NCI-H2107 (cell line): ENCODE data around the gene LRIT3.
A peak's percentile ranks its signal among the peaks of the same experiment; 100 is the strongest.

Experiments used
- DNase-seq: peaks from one replicate; lab custom pipeline; 2025; lab: John Stamatoyannopoulos, UW

LRIT3 gene

GRCh38 chr4:109847896-109848442 lies at the start of gene LRIT3:
Gene LRIT3 (plus strand): TSS chr4:109848107. CDS start chr4:109848202, 95 bp downstream.
- no peak for DNase-seq

GRCh38 chr4:109798866-109799265 lies 49.0 kb upstream of the LRIT3 start:
- no peak for DNase-seq

GRCh38 chr4:109801099-109801789 lies 46.7 kb upstream of the LRIT3 start:
- no peak for DNase-seq

- no peak for DNase-seq
Measured at GRCh38 chr4:109801895-109802319, 46.0 kb upstream of the LRIT3 start, which contains the start of gene CFI. Gene CFI (minus strand): TSS chr4:109801999. CDS start chr4:109801971, 28 bp downstream.

GRCh38 chr4:109803924-109804571 lies 43.9 kb upstream of the LRIT3 start:
- no peak for DNase-seq

- DNase-seq = no peak
Measured at GRCh38 chr4:109809655-109810054, 38.3 kb upstream of the LRIT3 start.

- DNase-seq = no peak
Measured at GRCh38 chr4:109810552-109811387, 37.1 kb upstream of the LRIT3 start.

GRCh38 chr4:109811707-109812106 lies 36.2 kb upstream of the LRIT3 start:
- no peak for DNase-seq

GRCh38 chr4:109815151-109816081 lies 32.5 kb upstream of the LRIT3 start, which contains the start of gene GAR1:
Gene GAR1 (plus strand): TSS chr4:109815762. CDS start chr4:109816165, 403 bp downstream.
- peak; percentile 64 for DNase-seq

GRCh38 chr4:109816082-109816442 lies 31.8 kb upstream of the LRIT3 start:
- no peak for DNase-seq

GRCh38 chr4:109816894-109817293 lies 31.0 kb upstream of the LRIT3 start:
- no peak for DNase-seq

GRCh38 chr4:109818268-109818667 lies 29.6 kb upstream of the LRIT3 start:
- DNase-seq = no peak

GRCh38 chr4:109820563-109820962 lies 27.3 kb upstream of the LRIT3 start:
- DNase-seq = no peak

GRCh38 chr4:109821185-109821584 lies 26.7 kb upstream of the LRIT3 start:
- DNase-seq = no peak

GRCh38 chr4:109826719-109827118 lies 21.2 kb upstream of the LRIT3 start:
- DNase-seq = no peak

GRCh38 chr4:109827672-109828071 lies 20.2 kb upstream of the LRIT3 start, which contains the start of gene RRH:
Gene RRH (plus strand): TSS chr4:109827972. CDS start chr4:109828028, 56 bp downstream.
- no peak for DNase-seq

GRCh38 chr4:109833756-109834155 lies 14.2 kb upstream of the LRIT3 start:
- DNase-seq = no peak

- DNase-seq = no peak
Measured at GRCh38 chr4:109836985-109837384, 10.9 kb upstream of the LRIT3 start.

- DNase-seq = no peak
Measured at GRCh38 chr4:109846395-109847098, 1.4 kb upstream of the LRIT3 start.

GRCh38 chr4:109848501-109848900 lies 594 bp downstream of the LRIT3 start:
- DNase-seq = no peak
